Peyer's patch (tissue), 4 donors: ENCODE measurements around the gene UVRAG.

Source experiments
- CTCF ChIP-seq, 6 experiments: fragments of 450-650 bp in 4 of 6; fragments of 200-600 bp in 2 of 6; sonication (generic) in 1 of 6; IDR thresholded peaks; one replicate each; pipeline ENCODE4 v1.5.1; 2017 to 2019; ENCODE audit warnings: antibody characterized with exemption in 6 of 6, mild to moderate bottlenecking in 3 of 6, moderate library complexity in 1 of 6
- POLR2A ChIP-seq, 2 donors: fragments of 450-650 bp; IDR thresholded peaks; one replicate each; pipeline ENCODE4 v1.5.1; 2017; ENCODE audit warnings: antibody characterized with exemption in 2 of 2, mild to moderate bottlenecking in 2 of 2, moderate library complexity in 2 of 2

- TF ChIP-seq CTCF (IDR thresholded peaks at IDR 0.05), result no peak
- no peak for TF ChIP-seq POLR2A (IDR thresholded peaks at IDR 0.05)
Measured at GRCh38 chr11:76135491-76135890, 320.5 kb downstream of the UVRAG start.
